Measurements from ENCODE around the gene LCP1. TPM values are rescaled to one million over a fixed set of nuclear protein-coding genes. Genes with fewer than 3 reads are reported as not detected.

The LCP1 gene
- total and polyA plus RNA-seq, 2 of the 13 experiments (the other 11 are each of a cell fraction or from before 2014, with no cell fraction given): 1.6 TPM

GRCh38 chr13:46126552-46127357 lies 55.2 kb downstream of the LCP1 start (continued):
- TF ChIP-seq ZBTB40 (IDR thresholded peaks at IDR 0.05): no peak
- TF ChIP-seq ZBTB40 (CRISPR knock-in tag; IDR thresholded peaks at IDR 0.05): no peak
- TF ChIP-seq SMAD1 (CRISPR knock-in tag; IDR thresholded peaks at IDR 0.05; ENCODE audit: borderline replicate concordance, low read depth): no peak
- no peak for TF ChIP-seq ZNF766 (CRISPR knock-in tag; IDR thresholded peaks at IDR 0.05; ENCODE audit: borderline replicate concordance)
- TF ChIP-seq, protein P1, sequence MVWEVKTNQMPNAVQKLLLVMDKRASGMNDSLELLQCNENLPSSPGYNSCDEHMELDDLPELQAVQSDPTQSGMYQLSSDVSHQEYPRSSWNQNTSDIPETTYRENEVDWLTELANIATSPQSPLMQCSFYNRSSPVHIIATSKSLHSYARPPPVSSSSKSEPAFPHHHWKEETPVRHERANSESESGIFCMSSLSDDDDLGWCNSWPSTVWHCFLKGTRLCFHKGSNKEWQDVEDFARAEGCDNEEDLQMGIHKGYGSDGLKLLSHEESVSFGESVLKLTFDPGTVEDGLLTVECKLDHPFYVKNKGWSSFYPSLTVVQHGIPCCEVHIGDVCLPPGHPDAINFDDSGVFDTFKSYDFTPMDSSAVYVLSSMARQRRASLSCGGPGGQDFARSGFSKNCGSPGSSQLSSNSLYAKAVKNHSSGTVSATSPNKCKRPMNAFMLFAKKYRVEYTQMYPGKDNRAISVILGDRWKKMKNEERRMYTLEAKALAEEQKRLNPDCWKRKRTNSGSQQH (CRISPR knock-in tag; IDR thresholded peaks at IDR 0.05; ENCODE audit: low read depth): no peak
- TF ChIP-seq NR2F6 (IDR thresholded peaks at IDR 0.05): no peak
- TF ChIP-seq NR2F6 (CRISPR knock-in tag; IDR thresholded peaks at IDR 0.05): peak; percentile 30; the same call in 1 of the 2 replicates
- no peak for TF ChIP-seq ZNF143 (CRISPR knock-in tag; IDR thresholded peaks at IDR 0.05)
- no peak for TF ChIP-seq ZSCAN31 (CRISPR knock-in tag; IDR thresholded peaks at IDR 0.05; ENCODE audit: low read depth)
- TF ChIP-seq, protein P2, sequence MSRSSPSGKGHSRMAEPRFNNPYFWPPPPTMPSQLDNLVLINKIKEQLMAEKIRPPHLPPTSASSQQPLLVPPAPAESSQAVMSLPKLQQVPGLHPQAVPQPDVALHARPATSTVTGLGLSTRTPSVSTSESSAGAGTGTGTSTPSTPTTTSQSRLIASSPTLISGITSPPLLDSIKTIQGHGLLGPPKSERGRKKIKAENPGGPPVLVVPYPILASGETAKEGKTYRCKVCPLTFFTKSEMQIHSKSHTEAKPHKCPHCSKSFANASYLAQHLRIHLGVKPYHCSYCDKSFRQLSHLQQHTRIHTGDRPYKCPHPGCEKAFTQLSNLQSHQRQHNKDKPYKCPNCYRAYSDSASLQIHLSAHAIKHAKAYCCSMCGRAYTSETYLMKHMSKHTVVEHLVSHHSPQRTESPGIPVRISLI (CRISPR knock-in tag; IDR thresholded peaks at IDR 0.05; ENCODE audit: borderline replicate concordance): no peak
- no peak for TF ChIP-seq PHF20 (CRISPR knock-in tag; IDR thresholded peaks at IDR 0.05)
- TF ChIP-seq NCOR1 (IDR thresholded peaks at IDR 0.05; ENCODE audit: borderline replicate concordance, low read length): no peak
- peak; percentile 25; the same call in 1 of the 2 replicates for TF ChIP-seq FOXJ3 (CRISPR knock-in tag; IDR thresholded peaks at IDR 0.05; ENCODE audit: borderline replicate concordance)
- no peak for TF ChIP-seq ZNF879 (CRISPR knock-in tag; IDR thresholded peaks at IDR 0.05)
- peak; percentile 96 for TF ChIP-seq STAG1 (CRISPR knock-in tag; IDR thresholded peaks at IDR 0.05)
- TF ChIP-seq, protein P3, sequence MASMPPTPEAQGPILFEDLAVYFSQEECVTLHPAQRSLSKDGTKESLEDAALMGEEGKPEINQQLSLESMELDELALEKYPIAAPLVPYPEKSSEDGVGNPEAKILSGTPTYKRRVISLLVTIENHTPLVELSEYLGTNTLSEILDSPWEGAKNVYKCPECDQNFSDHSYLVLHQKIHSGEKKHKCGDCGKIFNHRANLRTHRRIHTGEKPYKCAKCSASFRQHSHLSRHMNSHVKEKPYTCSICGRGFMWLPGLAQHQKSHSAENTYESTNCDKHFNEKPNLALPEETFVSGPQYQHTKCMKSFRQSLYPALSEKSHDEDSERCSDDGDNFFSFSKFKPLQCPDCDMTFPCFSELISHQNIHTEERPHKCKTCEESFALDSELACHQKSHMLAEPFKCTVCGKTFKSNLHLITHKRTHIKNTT (CRISPR knock-in tag; IDR thresholded peaks at IDR 0.05): no peak
- TF ChIP-seq ZNF264 (CRISPR knock-in tag; IDR thresholded peaks at IDR 0.05): peak; percentile 62; the same call in 1 of the 2 replicates
- no peak for TF ChIP-seq NR1H2 (CRISPR knock-in tag; IDR thresholded peaks at IDR 0.05; ENCODE audit: borderline replicate concordance, low read depth)
